ENCODE results near the gene ATRNL1. TPM values are rescaled to one million over a fixed set of nuclear protein-coding genes. Genes with fewer than 3 reads are reported as not detected.
"Not testable (repeated sequence)": the region's sequence is repeated elsewhere in the genome, so short reads cannot be mapped to it uniquely, and the experiment has no call there.

Gene ATRNL1
- total RNA-seq, 6 experiments from 2014 or later = 0.08 to 0.23 (median 0.09) TPM; not detected in 3

DNA sequence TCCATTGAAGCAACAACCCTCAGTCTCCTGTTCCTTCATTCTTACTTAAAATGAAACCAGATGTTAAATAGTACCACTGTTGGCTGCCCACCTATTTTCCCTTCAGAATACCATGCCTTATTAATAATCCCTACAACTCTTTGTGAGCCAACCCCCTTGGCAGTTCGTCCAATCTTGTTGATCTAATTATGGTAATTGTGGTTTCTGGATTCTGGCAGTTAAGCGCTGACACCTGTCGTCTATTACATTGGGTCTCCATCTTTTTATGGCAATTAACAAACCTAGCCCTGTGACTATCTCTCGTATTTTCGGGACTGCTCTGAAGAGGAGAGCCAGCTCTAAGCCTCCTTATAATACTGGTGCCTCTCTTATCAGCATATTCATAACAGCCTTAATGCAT lies 432.0 kb downstream of the ATRNL1 start:
- TF ChIP-seq, protein P1, sequence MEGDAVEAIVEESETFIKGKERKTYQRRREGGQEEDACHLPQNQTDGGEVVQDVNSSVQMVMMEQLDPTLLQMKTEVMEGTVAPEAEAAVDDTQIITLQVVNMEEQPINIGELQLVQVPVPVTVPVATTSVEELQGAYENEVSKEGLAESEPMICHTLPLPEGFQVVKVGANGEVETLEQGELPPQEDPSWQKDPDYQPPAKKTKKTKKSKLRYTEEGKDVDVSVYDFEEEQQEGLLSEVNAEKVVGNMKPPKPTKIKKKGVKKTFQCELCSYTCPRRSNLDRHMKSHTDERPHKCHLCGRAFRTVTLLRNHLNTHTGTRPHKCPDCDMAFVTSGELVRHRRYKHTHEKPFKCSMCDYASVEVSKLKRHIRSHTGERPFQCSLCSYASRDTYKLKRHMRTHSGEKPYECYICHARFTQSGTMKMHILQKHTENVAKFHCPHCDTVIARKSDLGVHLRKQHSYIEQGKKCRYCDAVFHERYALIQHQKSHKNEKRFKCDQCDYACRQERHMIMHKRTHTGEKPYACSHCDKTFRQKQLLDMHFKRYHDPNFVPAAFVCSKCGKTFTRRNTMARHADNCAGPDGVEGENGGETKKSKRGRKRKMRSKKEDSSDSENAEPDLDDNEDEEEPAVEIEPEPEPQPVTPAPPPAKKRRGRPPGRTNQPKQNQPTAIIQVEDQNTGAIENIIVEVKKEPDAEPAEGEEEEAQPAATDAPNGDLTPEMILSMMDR (IDR thresholded peaks at IDR 0.05) = no peak
- Mint-ChIP-seq H3K9me3 (peaks cover 49% of the 10 kb centered on the region), H3K4me3 (no peak overlapping the region), H3K27ac (no peak overlapping the region), H3K36me3 (ENCODE audit: low read depth) (no peaks in the 10 kb centered on the region), H3K4me1 (ENCODE audit: low read depth) (no peaks in the 10 kb centered on the region), H3K27me3 (ENCODE audit: insufficient read depth) (no peaks in the 10 kb centered on the region; the same call in 1 of the 2 replicates)
- no peak for DNase-seq

DNA sequence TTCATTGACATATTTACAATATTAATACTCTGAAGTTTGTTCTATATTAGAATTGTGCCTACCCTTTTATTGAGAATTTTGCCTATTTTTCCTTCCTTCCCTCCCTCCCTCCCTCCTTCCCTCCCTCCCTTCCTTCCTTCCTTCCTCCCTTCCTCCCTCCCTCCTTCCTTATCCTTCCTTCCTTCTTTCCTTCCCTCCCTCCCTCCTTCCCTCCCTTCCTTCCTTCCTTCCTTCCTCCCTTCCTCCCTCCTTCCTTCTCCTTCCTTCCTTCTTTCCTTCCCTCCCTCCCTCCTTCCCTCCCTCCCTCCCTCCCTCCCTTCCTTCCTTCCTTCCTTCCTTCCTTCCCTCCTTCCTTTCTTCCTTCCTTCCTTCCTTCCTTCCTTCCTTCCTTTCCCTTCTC lies 434.5 kb downstream of the ATRNL1 start:
- H3K4me1 Mint-ChIP-seq (ENCODE audit: low read depth); H3K36me3 Mint-ChIP-seq (ENCODE audit: low read depth); H3K27ac Mint-ChIP-seq; H3K4me3 Mint-ChIP-seq; DNase-seq; H3K27me3 Mint-ChIP-seq (ENCODE audit: insufficient read depth): not testable (repeated sequence)
- peaks cover 41% of the 10 kb centered on the region for H3K9me3 Mint-ChIP-seq

DNA sequence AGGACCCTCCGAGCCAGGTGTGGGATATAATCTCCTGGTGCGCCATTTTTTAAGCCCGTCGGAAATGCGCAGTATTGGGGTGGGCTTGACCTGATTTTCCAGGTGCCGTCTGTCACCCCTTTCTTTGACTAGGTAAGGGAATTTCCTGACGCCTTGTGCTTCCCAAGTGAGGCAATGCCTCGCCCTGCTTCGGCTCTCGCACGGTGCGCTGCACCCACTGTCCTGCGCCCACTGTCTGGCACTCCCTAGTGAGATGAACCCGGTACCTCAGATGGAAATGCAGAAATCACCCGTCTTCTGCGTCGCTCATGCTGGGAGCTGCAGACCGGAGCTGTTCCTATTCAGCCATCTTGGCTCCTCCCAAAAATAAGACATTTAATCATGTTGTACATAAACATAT lies 443.2 kb downstream of the ATRNL1 start:
- not testable (repeated sequence) for H3K4me1 Mint-ChIP-seq (ENCODE audit: low read depth); H3K27me3 Mint-ChIP-seq (ENCODE audit: insufficient read depth); H3K4me3 Mint-ChIP-seq; H3K27ac Mint-ChIP-seq; H3K36me3 Mint-ChIP-seq (ENCODE audit: low read depth); DNase-seq
- H3K9me3 Mint-ChIP-seq = peaks cover 28% of the 10 kb centered on the region

DNA sequence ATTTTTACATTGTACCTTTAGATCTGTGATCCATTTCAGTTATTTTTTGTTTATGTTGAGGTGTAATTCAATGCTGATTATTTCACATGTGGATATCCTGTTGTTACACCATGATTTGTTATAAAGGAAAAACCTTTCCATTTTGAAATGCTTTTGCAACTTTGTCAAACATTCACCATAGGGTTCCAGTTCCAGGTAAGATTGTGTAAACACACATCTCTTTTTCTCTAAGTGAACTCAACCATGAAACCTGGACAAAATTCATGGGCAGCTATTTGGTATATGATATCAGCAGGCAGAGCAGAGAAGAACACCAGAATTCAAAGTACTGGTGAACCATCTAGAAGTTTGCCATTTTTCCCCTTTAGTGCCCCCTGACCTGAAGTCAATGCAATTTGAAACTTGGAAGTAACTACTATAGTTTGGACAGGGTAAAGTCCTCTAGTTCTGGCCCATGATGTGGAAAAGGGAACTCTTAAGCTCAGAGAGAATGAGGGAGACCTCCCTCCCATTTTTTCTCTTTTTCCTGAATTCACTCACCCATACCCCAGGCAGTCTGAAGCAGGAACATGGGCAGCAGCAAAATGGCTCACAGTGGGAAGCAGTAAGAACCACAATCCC lies 446.1 kb downstream of the ATRNL1 start:
- Mint-ChIP-seq H3K27ac (no peak overlapping the region), H3K9me3 (peaks cover 25% of the 10 kb centered on the region), H3K4me1 (ENCODE audit: low read depth) (no peaks in the 10 kb centered on the region), H3K36me3 (ENCODE audit: low read depth) (no peaks in the 10 kb centered on the region), H3K4me3 (no peak overlapping the region), H3K27me3 (ENCODE audit: insufficient read depth) (no peaks in the 10 kb centered on the region; the same call in 1 of the 2 replicates)
- DNase-seq = no peak
- TF ChIP-seq, protein P1 (IDR thresholded peaks at IDR 0.05) = no peak

DNA sequence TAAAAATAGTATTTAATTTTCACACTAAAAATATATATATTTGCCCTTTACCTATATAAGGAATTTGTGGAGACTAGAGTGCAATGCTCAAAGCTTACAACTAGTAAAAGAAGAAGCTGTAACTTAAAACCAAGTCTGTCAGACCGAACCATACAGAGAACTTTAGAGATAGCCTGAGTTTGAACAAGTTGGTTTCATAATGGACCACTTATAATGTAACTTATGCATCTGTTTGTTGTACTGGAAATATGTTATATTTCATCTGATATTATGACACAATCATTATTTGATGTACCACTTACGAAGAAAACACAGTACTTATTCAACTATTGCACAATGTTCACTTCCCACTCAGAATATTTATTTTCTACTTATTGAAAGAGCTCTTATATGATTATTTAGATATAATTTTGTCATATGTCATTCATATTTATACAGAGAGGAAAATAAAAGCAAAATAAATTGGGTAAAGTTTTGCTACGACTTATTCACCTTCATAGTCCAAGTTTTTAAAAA lies 462.8 kb downstream of the ATRNL1 start:
- no peaks in the 10 kb centered on the region for H3K27me3 Mint-ChIP-seq (ENCODE audit: insufficient read depth)
- H3K36me3 Mint-ChIP-seq (ENCODE audit: low read depth) = no peaks in the 10 kb centered on the region
- H3K9me3 Mint-ChIP-seq = peaks cover 30% of the 10 kb centered on the region
- DNase-seq = no peak
- no peaks in the 10 kb centered on the region for H3K4me1 Mint-ChIP-seq (ENCODE audit: low read depth)
- TF ChIP-seq, protein P1 (IDR thresholded peaks at IDR 0.05) = no peak
- no peak overlapping the region for H3K27ac Mint-ChIP-seq
- H3K4me3 Mint-ChIP-seq = no peak overlapping the region

DNA sequence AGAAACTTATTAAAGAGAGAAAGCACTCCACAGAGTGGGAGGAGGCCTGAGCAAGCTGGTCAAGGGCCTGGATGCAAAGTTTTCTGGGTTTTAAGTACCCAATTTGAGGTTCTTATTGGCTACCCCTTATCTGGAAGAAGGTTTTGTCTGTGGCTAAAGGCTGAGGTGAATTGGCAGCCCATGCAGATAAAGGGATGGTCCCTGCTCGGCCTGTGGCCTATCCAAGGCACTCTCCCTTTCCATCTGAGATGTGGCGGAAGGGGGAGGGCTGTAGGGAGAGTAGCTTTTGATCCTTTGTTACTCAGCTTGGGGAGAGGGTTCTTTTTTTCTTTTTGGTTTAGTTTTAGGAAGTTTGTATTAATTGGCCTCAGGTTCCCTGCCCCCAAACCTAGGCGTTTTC lies 465.1 kb downstream of the ATRNL1 start:
- DNase-seq = no peak
- Mint-ChIP-seq H3K27me3 (ENCODE audit: insufficient read depth) (no peaks in the 10 kb centered on the region), H3K27ac (no peak overlapping the region), H3K36me3 (ENCODE audit: low read depth) (no peaks in the 10 kb centered on the region), H3K4me3 (no peak overlapping the region), H3K4me1 (ENCODE audit: low read depth) (no peaks in the 10 kb centered on the region), H3K9me3 (peaks cover 30% of the 10 kb centered on the region)
- TF ChIP-seq, protein P1 (IDR thresholded peaks at IDR 0.05) = no peak

All from HFFc6 (cell line).